ENCODE results near the gene CBS.
"Not testable (repeated sequence)": the region's sequence is repeated elsewhere in the genome, so short reads cannot be mapped to it uniquely, and the experiment has no call there.

DNA sequence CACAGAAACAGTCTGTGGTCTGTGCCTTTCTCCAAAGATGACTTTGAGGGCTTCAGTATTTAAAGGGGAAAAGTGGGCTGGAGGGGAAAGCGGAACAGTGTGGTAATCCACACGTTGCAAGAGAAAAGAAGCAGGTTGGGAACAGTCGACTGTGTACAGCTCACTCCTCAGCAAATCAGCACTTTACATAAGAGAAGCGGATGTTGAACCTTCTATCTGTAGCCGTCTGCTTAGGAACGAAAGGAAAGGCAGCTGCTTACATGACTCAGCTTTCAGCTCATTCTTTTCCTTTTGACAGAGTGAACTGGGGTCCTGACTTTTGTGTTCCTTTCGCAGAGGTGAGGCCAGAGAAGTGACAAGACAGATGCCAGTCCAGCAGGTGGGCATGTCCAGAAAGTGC is 33.4 kb upstream of the CBS start:
- TF ChIP-seq, protein P1, sequence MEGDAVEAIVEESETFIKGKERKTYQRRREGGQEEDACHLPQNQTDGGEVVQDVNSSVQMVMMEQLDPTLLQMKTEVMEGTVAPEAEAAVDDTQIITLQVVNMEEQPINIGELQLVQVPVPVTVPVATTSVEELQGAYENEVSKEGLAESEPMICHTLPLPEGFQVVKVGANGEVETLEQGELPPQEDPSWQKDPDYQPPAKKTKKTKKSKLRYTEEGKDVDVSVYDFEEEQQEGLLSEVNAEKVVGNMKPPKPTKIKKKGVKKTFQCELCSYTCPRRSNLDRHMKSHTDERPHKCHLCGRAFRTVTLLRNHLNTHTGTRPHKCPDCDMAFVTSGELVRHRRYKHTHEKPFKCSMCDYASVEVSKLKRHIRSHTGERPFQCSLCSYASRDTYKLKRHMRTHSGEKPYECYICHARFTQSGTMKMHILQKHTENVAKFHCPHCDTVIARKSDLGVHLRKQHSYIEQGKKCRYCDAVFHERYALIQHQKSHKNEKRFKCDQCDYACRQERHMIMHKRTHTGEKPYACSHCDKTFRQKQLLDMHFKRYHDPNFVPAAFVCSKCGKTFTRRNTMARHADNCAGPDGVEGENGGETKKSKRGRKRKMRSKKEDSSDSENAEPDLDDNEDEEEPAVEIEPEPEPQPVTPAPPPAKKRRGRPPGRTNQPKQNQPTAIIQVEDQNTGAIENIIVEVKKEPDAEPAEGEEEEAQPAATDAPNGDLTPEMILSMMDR (IDR thresholded peaks at IDR 0.05; ENCODE audit: insufficient read depth, low read length) = not testable (repeated sequence)
- TF ChIP-seq, protein P2, sequence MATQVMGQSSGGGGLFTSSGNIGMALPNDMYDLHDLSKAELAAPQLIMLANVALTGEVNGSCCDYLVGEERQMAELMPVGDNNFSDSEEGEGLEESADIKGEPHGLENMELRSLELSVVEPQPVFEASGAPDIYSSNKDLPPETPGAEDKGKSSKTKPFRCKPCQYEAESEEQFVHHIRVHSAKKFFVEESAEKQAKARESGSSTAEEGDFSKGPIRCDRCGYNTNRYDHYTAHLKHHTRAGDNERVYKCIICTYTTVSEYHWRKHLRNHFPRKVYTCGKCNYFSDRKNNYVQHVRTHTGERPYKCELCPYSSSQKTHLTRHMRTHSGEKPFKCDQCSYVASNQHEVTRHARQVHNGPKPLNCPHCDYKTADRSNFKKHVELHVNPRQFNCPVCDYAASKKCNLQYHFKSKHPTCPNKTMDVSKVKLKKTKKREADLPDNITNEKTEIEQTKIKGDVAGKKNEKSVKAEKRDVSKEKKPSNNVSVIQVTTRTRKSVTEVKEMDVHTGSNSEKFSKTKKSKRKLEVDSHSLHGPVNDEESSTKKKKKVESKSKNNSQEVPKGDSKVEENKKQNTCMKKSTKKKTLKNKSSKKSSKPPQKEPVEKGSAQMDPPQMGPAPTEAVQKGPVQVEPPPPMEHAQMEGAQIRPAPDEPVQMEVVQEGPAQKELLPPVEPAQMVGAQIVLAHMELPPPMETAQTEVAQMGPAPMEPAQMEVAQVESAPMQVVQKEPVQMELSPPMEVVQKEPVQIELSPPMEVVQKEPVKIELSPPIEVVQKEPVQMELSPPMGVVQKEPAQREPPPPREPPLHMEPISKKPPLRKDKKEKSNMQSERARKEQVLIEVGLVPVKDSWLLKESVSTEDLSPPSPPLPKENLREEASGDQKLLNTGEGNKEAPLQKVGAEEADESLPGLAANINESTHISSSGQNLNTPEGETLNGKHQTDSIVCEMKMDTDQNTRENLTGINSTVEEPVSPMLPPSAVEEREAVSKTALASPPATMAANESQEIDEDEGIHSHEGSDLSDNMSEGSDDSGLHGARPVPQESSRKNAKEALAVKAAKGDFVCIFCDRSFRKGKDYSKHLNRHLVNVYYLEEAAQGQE (IDR thresholded peaks at IDR 0.05; ENCODE audit: insufficient replicate concordance, low read depth) = not testable (repeated sequence)
- not testable (repeated sequence) for TF ChIP-seq POLR2AphosphoS5, GABPA (IDR thresholded peaks at IDR 0.05; ENCODE audit: low read depth)
